Tibial nerve (tissue), 4 donors: Measurements from ENCODE around the gene IFNG. TPM values are rescaled to one million over a fixed set of nuclear protein-coding genes. Genes with fewer than 3 reads are reported as not detected.

Source experiments
- DNase-seq, 2 donors: peaks; one replicate each; pipeline ENCODE4 v3.0.0-alpha.2; 2019; ENCODE audit warnings: low spot score in 2 of 2
- H3K27ac ChIP-seq, 4 donors: fragments of 200-600 bp; sonication (generic) in 3 of 4; one replicate each; pipeline ENCODE4 v1.5.1; 2017 to 2019; ENCODE audit warnings: mild to moderate bottlenecking in 1 of 4
- H3K27me3 ChIP-seq, 2 donors: fragments of 200-600 bp; sonication (generic) in 1 of 2; one replicate each; pipeline versions ENCODE4 v1.5.1 to v1.6.0; 2017 to 2019
- H3K36me3 ChIP-seq, 3 donors: fragments of 200-600 bp; sonication (generic); one replicate each; pipeline ENCODE4 v1.5.1; 2018 to 2019
- H3K4me1 ChIP-seq, 4 donors: fragments of 200-600 bp; sonication (generic) in 3 of 4; one replicate each; pipeline ENCODE4 v1.5.1; 2017 to 2019
- H3K4me3 ChIP-seq, 4 donors: fragments of 200-600 bp; sonication (generic) in 3 of 4; one replicate each; pipeline ENCODE4 v1.5.1; 2017 to 2019; ENCODE audit warnings: mild to moderate bottlenecking in 1 of 4, moderate library complexity in 1 of 4
- H3K9me3 ChIP-seq, 4 donors: fragments of 200-600 bp; sonication (generic) in 3 of 4; one replicate each; pipeline ENCODE4 v1.5.1; 2017 to 2019
- CTCF ChIP-seq, 5 experiments: fragments of 200-600 bp in 3 of 5; fragments of 450-650 bp in 2 of 5; sonication (generic) in 3 of 5; IDR thresholded peaks; one replicate each; pipeline ENCODE4 v1.5.1; 2016 to 2019; ENCODE audit warnings: antibody characterized with exemption in 5 of 5, mild to moderate bottlenecking in 3 of 5, moderate library complexity in 2 of 5
- EP300 ChIP-seq, 2 donors: sonication (generic); formaldehyde crosslinking; IDR thresholded peaks; one replicate each; pipeline ENCODE4 v1.6.1; 2017; ENCODE audit warnings: antibody characterized with exemption in 2 of 2, mild to moderate bottlenecking in 1 of 2
- POLR2A ChIP-seq, 2 donors: fragments of 450-650 bp; IDR thresholded peaks; one replicate each; pipeline ENCODE4 v1.6.1; 2017; ENCODE audit warnings: antibody characterized with exemption in 2 of 2, mild to moderate bottlenecking in 2 of 2, moderate library complexity in 2 of 2
- WGBS, 2 donors: methylation state at CpG; one replicate each; pipeline ENCODE4 v1.1.5; 2018; 5-methylcytosine and 5-hydroxymethylcytosine counted together
- total RNA-seq, 4 donors: library from RNA; depleted of rRNA; stranded (reverse); fragments of >200 nt; gene quantifications; one replicate each; pipeline ENCODE4 v1.1.0, GENCODE V29; 2016

Gene IFNG
- total RNA-seq, 4 donors from 2014 or later: not detected

GRCh38 chr12:68185598-68185997, 26.1 kb upstream of the IFNG start:
- H3K9me3 ChIP-seq: no peaks in the 10 kb centered on the region
- H3K36me3 ChIP-seq: no peaks in the 10 kb centered on the region
- no peaks in the 10 kb centered on the region for H3K27me3 ChIP-seq
- H3K4me3 ChIP-seq: no peak overlapping the region
- H3K27ac ChIP-seq: no peak overlapping the region
- no peaks in the 10 kb centered on the region for H3K4me1 ChIP-seq
- 68 to 75% methylated on average over 3 of the region's 3 CpGs for WGBS, 2 donors
- TF ChIP-seq POLR2A (IDR thresholded peaks at IDR 0.05): no peak
- TF ChIP-seq EP300 (IDR thresholded peaks at IDR 0.05): no peak
- TF ChIP-seq CTCF (IDR thresholded peaks at IDR 0.05): no peak
- no peak for DNase-seq

GRCh38 chr12:68180792-68181744, 21.5 kb upstream of the IFNG start:
- Histone ChIP-seq H3K27ac (no peak overlapping the region), H3K9me3 (no peaks in the 10 kb centered on the region), H3K4me3 (no peak overlapping the region), H3K36me3 (no peaks in the 10 kb centered on the region), H3K4me1 (no peaks in the 10 kb centered on the region), H3K27me3 (no peaks in the 10 kb centered on the region)
- WGBS, 2 donors: 60 to 62% methylated on average over 3 of the region's 3 CpGs
- TF ChIP-seq POLR2A (IDR thresholded peaks at IDR 0.05): no peak
- TF ChIP-seq CTCF (IDR thresholded peaks at IDR 0.05): no peak
- TF ChIP-seq EP300 (IDR thresholded peaks at IDR 0.05): no peak
- DNase-seq: no peak

- Histone ChIP-seq H3K27me3 (no peaks in the 10 kb centered on the region), H3K9me3 (no peaks in the 10 kb centered on the region), H3K36me3 (no peaks in the 10 kb centered on the region), H3K4me1 (no peaks in the 10 kb centered on the region), H3K4me3 (no peak overlapping the region), H3K27ac (no peak overlapping the region)
- 59 to 69% methylated on average over 3 of the region's 3 CpGs for WGBS, 2 donors
- TF ChIP-seq EP300 (IDR thresholded peaks at IDR 0.05): no peak
- no peak for TF ChIP-seq CTCF (IDR thresholded peaks at IDR 0.05)
- TF ChIP-seq POLR2A (IDR thresholded peaks at IDR 0.05): no peak
- no peak for DNase-seq
Measured at GRCh38 chr12:68178774-68179439, 19.4 kb upstream of the IFNG start.

GRCh38 chr12:68178184-68178583, 18.6 kb upstream of the IFNG start:
- Histone ChIP-seq H3K4me1 (no peaks in the 10 kb centered on the region), H3K36me3 (no peaks in the 10 kb centered on the region), H3K27me3 (no peaks in the 10 kb centered on the region), H3K9me3 (no peaks in the 10 kb centered on the region), H3K27ac (no peak overlapping the region), H3K4me3 (no peak overlapping the region)
- DNase-seq: no peak
- no peak for TF ChIP-seq EP300 (IDR thresholded peaks at IDR 0.05)
- no peak for TF ChIP-seq CTCF (IDR thresholded peaks at IDR 0.05)
- no peak for TF ChIP-seq POLR2A (IDR thresholded peaks at IDR 0.05)

GRCh38 chr12:68177562-68177961, 18.0 kb upstream of the IFNG start:
- DNase-seq: no peak
- Histone ChIP-seq H3K9me3 (no peaks in the 10 kb centered on the region), H3K27me3 (no peaks in the 10 kb centered on the region), H3K4me1 (no peaks in the 10 kb centered on the region), H3K27ac (no peak overlapping the region), H3K36me3 (no peaks in the 10 kb centered on the region), H3K4me3 (no peak overlapping the region)
- no peak for TF ChIP-seq POLR2A (IDR thresholded peaks at IDR 0.05)
- TF ChIP-seq CTCF (IDR thresholded peaks at IDR 0.05): no peak
- no peak for TF ChIP-seq EP300 (IDR thresholded peaks at IDR 0.05)
- 88 to 98% methylated on average over 2 of the region's 2 CpGs for WGBS, 2 donors
